ENCODE data around the gene GPC6.

Gene GPC6

DNA sequence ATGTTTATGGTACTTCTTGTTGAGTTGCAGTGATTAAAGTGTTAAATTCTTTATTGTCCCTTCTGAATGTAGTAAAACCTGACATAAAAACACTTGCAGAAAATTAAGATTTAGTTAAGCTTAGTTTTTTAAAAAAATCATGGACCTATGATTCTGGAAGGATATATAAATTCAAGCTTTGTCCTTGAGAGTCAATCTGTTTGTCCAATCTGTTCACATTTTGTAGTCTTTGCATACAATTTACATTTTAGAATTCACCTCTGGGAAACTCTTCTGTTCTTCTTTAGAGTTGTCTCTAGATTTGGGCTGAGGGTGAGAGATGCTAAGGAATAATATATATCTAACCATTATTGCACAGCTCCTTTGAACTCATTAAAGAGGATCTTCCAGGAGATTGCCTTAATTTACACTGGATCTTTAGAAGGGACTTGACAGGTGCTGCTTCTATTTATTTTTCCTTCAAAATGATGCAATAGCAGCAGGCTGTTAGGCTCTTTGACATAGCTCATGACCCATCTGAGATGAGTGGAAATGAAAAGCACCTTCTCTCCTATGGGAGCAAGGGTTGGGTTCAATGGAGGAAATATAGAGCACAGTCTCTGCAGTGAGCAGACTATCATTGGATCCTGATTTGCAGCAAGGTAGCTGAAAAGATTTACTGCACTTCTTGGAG lies 433.9 kb downstream of the GPC6 start:
- DNase-seq, result no peak
- ChIA-PET CTCF (no interaction called here), POLR2A (no interaction called here)
- H3K36me3 ChIP-seq (ENCODE audit: control insufficient read depth in 4 of 4, insufficient read depth in 4 of 4, low read length in 3 of 4), result no peaks in the 10 kb centered on the region
- H3K27me3 ChIP-seq (replicated peaks in 2 of 5; ENCODE audit: control insufficient read depth in 4 of 5, insufficient read depth in 5 of 5, low read length in 4 of 5), result no peaks in the 10 kb centered on the region
- H3K4me1 ChIP-seq (ENCODE audit: control extremely low read depth in 1 of 4, control insufficient read depth in 4 of 4, insufficient read depth in 4 of 4, low read length in 3 of 4), result no peaks in the 10 kb centered on the region
- no peak overlapping the region for H3K27ac ChIP-seq (ENCODE audit: insufficient read depth in 1 of 2, low read depth in 1 of 2, low read length in 2 of 2, poor library complexity in 1 of 2, severe bottlenecking in 2 of 2)
- no peak overlapping the region for H3K4me3 ChIP-seq (ENCODE audit: control insufficient read depth in 1 of 7, extremely low read depth in 1 of 7, insufficient read depth in 4 of 7, low read depth in 2 of 7, low read length in 6 of 7)
- peaks cover 0 to 2% (median 0%) of the 10 kb centered on the region in 5 experiments for H3K9me3 ChIP-seq (ENCODE audit: control extremely low read depth in 1 of 5, control insufficient read depth in 4 of 5, insufficient read depth in 2 of 5, low read depth in 1 of 5, low read length in 4 of 5)

DNA sequence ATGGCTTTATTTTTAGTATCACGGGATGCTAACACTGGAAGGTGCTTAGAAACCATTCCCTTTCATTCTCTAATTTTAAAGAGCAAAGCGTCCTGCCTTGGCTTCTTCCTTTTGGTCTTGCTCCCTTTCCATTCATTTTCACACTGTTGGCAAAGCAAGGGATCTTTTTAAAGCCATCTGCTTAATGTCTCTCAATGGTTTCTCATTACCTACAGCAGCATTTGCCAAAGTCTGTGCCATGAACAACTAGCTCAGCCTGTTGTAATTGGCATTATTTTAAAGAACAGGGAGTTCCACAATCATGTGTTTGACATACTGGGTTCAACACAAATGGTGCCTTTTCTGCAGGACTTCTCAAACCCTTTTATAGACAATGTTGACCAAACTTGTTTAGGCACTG lies 444.3 kb downstream of the GPC6 start:
- DNase-seq, result no peak
- CTCF ChIA-PET, result no interaction called here

DNA sequence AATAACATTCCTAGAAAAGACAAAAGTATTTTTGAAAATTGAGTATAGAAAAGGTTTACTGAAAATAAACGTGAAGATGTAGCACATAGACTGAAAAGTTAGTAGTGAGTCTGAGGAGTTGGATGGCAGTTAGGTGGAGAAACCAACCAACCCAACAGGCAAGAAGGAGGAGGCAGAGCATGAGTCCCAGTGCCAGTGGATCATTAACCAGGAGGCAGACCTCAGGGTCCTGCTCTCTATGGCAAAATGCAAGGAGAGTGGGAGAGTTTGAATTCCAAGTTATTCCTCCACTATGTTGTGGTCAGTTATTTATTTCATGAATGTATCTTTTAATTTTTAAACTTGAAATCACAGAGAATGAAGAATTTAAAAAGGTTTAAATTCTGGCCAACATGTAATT lies 446.4 kb downstream of the GPC6 start:
- ChIA-PET POLR2A (no interaction called here), CTCF (no interaction called here)
- Histone ChIP-seq H3K4me1 (ENCODE audit: control extremely low read depth in 1 of 4, control insufficient read depth in 4 of 4, insufficient read depth in 4 of 4, low read length in 3 of 4) (no peaks in the 10 kb centered on the region), H3K27me3 (replicated peaks in 2 of 5; ENCODE audit: control insufficient read depth in 4 of 5, insufficient read depth in 5 of 5, low read length in 4 of 5) (no peaks in the 10 kb centered on the region), H3K36me3 (ENCODE audit: control insufficient read depth in 4 of 4, insufficient read depth in 4 of 4, low read length in 3 of 4) (no peaks in the 10 kb centered on the region), H3K9me3 (ENCODE audit: control extremely low read depth in 1 of 5, control insufficient read depth in 4 of 5, insufficient read depth in 2 of 5, low read depth in 1 of 5, low read length in 4 of 5) (no peaks in the 10 kb centered on the region), H3K4me3 (ENCODE audit: control insufficient read depth in 1 of 7, extremely low read depth in 1 of 7, insufficient read depth in 4 of 7, low read depth in 2 of 7, low read length in 6 of 7) (no peak overlapping the region), H3K27ac (ENCODE audit: insufficient read depth in 1 of 2, low read depth in 1 of 2, low read length in 2 of 2, poor library complexity in 1 of 2, severe bottlenecking in 2 of 2) (no peak overlapping the region)
- WGBS (ENCODE audit: insufficient coverage), result 100% methylated on average over 1 of the region's 1 CpG
- DNase-seq, result no peak

More for the DNA sequence above, 444.3 kb downstream of the GPC6 start:
- Histone ChIP-seq H3K4me1 (ENCODE audit: control extremely low read depth in 1 of 4, control insufficient read depth in 4 of 4, insufficient read depth in 4 of 4, low read length in 3 of 4) (no peaks in the 10 kb centered on the region), H3K36me3 (ENCODE audit: control insufficient read depth in 4 of 4, insufficient read depth in 4 of 4, low read length in 3 of 4) (no peaks in the 10 kb centered on the region), H3K4me3 (ENCODE audit: control insufficient read depth in 1 of 7, extremely low read depth in 1 of 7, insufficient read depth in 4 of 7, low read depth in 2 of 7, low read length in 6 of 7) (no peak overlapping the region), H3K27ac (ENCODE audit: insufficient read depth in 1 of 2, low read depth in 1 of 2, low read length in 2 of 2, poor library complexity in 1 of 2, severe bottlenecking in 2 of 2) (no peak overlapping the region), H3K9me3 (ENCODE audit: control extremely low read depth in 1 of 5, control insufficient read depth in 4 of 5, insufficient read depth in 2 of 5, low read depth in 1 of 5, low read length in 4 of 5) (no peaks in the 10 kb centered on the region), H3K27me3 (replicated peaks in 2 of 5; ENCODE audit: control insufficient read depth in 4 of 5, insufficient read depth in 5 of 5, low read length in 4 of 5) (no peaks in the 10 kb centered on the region)
- 95% methylated on average over 2 of the region's 2 CpGs for WGBS (ENCODE audit: insufficient coverage)
- POLR2A ChIA-PET, result no interaction called here

DNA sequence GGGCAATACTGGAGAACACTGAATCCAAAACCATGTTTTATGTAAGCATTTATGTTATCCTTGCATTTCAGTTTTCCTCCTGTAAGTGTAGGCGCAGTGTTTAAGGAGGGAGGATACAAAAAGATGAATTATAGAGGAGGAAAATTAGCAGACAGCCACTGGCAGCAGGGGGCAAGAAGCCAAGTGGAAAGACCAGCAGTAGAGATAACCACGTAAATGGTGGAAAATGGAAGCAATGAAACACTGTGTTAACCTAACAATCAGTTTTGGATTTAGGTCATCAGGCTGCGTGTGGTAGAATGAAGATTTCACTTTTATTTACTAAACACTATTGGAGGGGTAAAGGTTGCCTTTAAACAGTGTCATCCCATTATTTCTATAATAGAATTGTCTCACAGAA lies 447.3 kb downstream of the GPC6 start:
- H3K27me3 ChIP-seq (replicated peaks in 2 of 5; ENCODE audit: control insufficient read depth in 4 of 5, insufficient read depth in 5 of 5, low read length in 4 of 5), result no peaks in the 10 kb centered on the region
- no peaks in the 10 kb centered on the region for H3K4me1 ChIP-seq (ENCODE audit: control extremely low read depth in 1 of 4, control insufficient read depth in 4 of 4, insufficient read depth in 4 of 4, low read length in 3 of 4)
- no peak overlapping the region for H3K4me3 ChIP-seq (ENCODE audit: control insufficient read depth in 1 of 7, extremely low read depth in 1 of 7, insufficient read depth in 4 of 7, low read depth in 2 of 7, low read length in 6 of 7)
- no peak for DNase-seq
- WGBS (ENCODE audit: insufficient coverage), result 88% methylated on average over 2 of the region's 3 CpGs
- H3K36me3 ChIP-seq (ENCODE audit: control insufficient read depth in 4 of 4, insufficient read depth in 4 of 4, low read length in 3 of 4), result no peaks in the 10 kb centered on the region
- H3K27ac ChIP-seq (ENCODE audit: insufficient read depth in 1 of 2, low read depth in 1 of 2, low read length in 2 of 2, poor library complexity in 1 of 2, severe bottlenecking in 2 of 2), result no peak overlapping the region
- no peaks in the 10 kb centered on the region for H3K9me3 ChIP-seq (ENCODE audit: control extremely low read depth in 1 of 5, control insufficient read depth in 4 of 5, insufficient read depth in 2 of 5, low read depth in 1 of 5, low read length in 4 of 5)
- ChIA-PET POLR2A (no interaction called here), CTCF (no interaction called here)

DNA sequence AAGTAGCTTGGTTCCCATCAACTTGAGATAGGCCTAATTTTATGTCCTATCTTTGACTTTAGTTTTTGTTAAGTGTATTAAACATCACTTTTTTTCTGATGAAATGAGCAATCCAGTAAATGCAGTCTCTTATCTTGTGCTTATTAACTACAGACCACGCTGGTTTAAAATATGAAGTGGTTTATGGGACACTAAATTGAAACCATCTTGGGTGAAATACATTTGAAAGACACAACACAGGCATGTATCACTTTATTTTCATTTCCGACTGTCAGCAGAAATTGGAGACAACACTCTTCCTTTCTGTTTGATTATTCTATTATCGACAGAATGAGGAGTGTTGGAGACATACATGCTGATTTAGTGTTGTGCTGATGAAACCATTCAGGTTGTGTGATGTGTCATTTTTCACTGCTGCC lies 447.7 kb downstream of the GPC6 start:
- Histone ChIP-seq H3K36me3 (ENCODE audit: control insufficient read depth in 4 of 4, insufficient read depth in 4 of 4, low read length in 3 of 4) (no peaks in the 10 kb centered on the region), H3K27ac (ENCODE audit: insufficient read depth in 1 of 2, low read depth in 1 of 2, low read length in 2 of 2, poor library complexity in 1 of 2, severe bottlenecking in 2 of 2) (no peak overlapping the region), H3K4me1 (ENCODE audit: control extremely low read depth in 1 of 4, control insufficient read depth in 4 of 4, insufficient read depth in 4 of 4, low read length in 3 of 4) (no peaks in the 10 kb centered on the region), H3K9me3 (ENCODE audit: control extremely low read depth in 1 of 5, control insufficient read depth in 4 of 5, insufficient read depth in 2 of 5, low read depth in 1 of 5, low read length in 4 of 5) (no peaks in the 10 kb centered on the region), H3K27me3 (replicated peaks in 2 of 5; ENCODE audit: control insufficient read depth in 4 of 5, insufficient read depth in 5 of 5, low read length in 4 of 5) (no peaks in the 10 kb centered on the region), H3K4me3 (ENCODE audit: control insufficient read depth in 1 of 7, extremely low read depth in 1 of 7, insufficient read depth in 4 of 7, low read depth in 2 of 7, low read length in 6 of 7) (no peak overlapping the region)
- no peak for DNase-seq
- ChIA-PET CTCF (no interaction called here), POLR2A (no interaction called here)
- 90% methylated on average over 1 of the region's 3 CpGs for WGBS (ENCODE audit: insufficient coverage)

DNA sequence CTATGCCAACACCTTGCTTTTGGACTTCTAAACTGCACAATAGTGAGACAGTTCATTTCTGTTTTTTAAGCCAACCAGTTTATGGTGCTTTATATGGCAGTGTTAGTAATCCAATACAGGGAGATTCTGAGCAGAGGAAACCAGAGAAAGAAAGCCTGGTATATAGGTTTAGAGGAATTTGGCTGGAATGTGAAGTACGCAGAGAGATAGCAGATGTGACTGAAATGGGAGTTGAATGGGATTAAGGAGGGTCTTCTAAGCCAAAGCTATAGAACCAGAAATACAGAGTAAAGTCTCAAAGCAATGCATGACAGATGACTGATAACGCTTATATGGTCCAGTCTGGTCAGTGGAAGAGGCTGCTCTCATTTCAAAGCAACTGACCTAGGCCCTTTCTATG lies 453.7 kb downstream of the GPC6 start:
- no peaks in the 10 kb centered on the region for H3K36me3 ChIP-seq (ENCODE audit: control insufficient read depth in 4 of 4, insufficient read depth in 4 of 4, low read length in 3 of 4)
- no peaks in the 10 kb centered on the region for H3K4me1 ChIP-seq (ENCODE audit: control extremely low read depth in 1 of 4, control insufficient read depth in 4 of 4, insufficient read depth in 4 of 4, low read length in 3 of 4)
- WGBS (ENCODE audit: insufficient coverage), result 92% methylated on average over 1 of the region's 2 CpGs
- no peak overlapping the region for H3K27ac ChIP-seq (ENCODE audit: insufficient read depth in 1 of 2, low read depth in 1 of 2, low read length in 2 of 2, poor library complexity in 1 of 2, severe bottlenecking in 2 of 2)
- ChIA-PET CTCF (no interaction called here), POLR2A (no interaction called here)
- peaks cover 0 to 2% (median 0%) of the 10 kb centered on the region in 5 experiments for H3K9me3 ChIP-seq (ENCODE audit: control extremely low read depth in 1 of 5, control insufficient read depth in 4 of 5, insufficient read depth in 2 of 5, low read depth in 1 of 5, low read length in 4 of 5)
- no peak for DNase-seq
- H3K27me3 ChIP-seq (replicated peaks in 2 of 5; ENCODE audit: control insufficient read depth in 4 of 5, insufficient read depth in 5 of 5, low read length in 4 of 5), result no peaks in the 10 kb centered on the region
- no peak overlapping the region for H3K4me3 ChIP-seq (ENCODE audit: control insufficient read depth in 1 of 7, extremely low read depth in 1 of 7, insufficient read depth in 4 of 7, low read depth in 2 of 7, low read length in 6 of 7)

DNA sequence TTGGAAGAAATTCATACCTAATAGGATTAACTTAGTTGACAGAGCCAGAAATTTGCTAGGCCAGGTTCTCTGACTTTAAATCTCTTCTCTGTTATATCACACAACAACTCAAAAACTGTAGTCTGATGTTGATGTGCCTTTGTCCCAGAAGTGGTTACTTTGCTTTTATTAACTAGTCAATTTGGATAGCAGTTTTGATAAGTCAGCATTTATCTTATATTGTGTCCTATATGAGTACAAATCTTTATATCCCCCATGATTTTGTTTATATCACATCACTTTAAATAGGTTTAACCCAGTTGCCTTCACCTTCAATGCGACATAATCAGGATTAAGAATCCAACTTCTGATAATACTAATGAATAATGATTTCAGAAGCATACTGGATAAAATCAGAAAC lies 459.3 kb downstream of the GPC6 start:
- no CpG with 5 or more reads among the region's 1 CpG for WGBS (ENCODE audit: insufficient coverage)

More for the DNA sequence above, 459.3 kb downstream of the GPC6 start:
- no peak overlapping the region for H3K27ac ChIP-seq (ENCODE audit: insufficient read depth in 1 of 2, low read depth in 1 of 2, low read length in 2 of 2, poor library complexity in 1 of 2, severe bottlenecking in 2 of 2)
- ChIA-PET POLR2A (no interaction called here), CTCF (no interaction called here)
- no peak for DNase-seq
- H3K27me3 ChIP-seq (replicated peaks in 2 of 5; ENCODE audit: control insufficient read depth in 4 of 5, insufficient read depth in 5 of 5, low read length in 4 of 5), result no peaks in the 10 kb centered on the region
- H3K36me3 ChIP-seq (ENCODE audit: control insufficient read depth in 4 of 4, insufficient read depth in 4 of 4, low read length in 3 of 4), result no peaks in the 10 kb centered on the region
- no peaks in the 10 kb centered on the region for H3K4me1 ChIP-seq (ENCODE audit: control extremely low read depth in 1 of 4, control insufficient read depth in 4 of 4, insufficient read depth in 4 of 4, low read length in 3 of 4)
- no peaks in the 10 kb centered on the region for H3K9me3 ChIP-seq (ENCODE audit: control extremely low read depth in 1 of 5, control insufficient read depth in 4 of 5, insufficient read depth in 2 of 5, low read depth in 1 of 5, low read length in 4 of 5)
- H3K4me3 ChIP-seq (ENCODE audit: control insufficient read depth in 1 of 7, extremely low read depth in 1 of 7, insufficient read depth in 4 of 7, low read depth in 2 of 7, low read length in 6 of 7), result no peak overlapping the region

Measured in common myeloid progenitor, CD34-positive (primary cell).